DMS114 treated with DMSO at 0.1 percent for 48 hours (cell line): ENCODE results near the gene RBM47.
"Not testable (repeated sequence)": the region's sequence is repeated elsewhere in the genome, so short reads cannot be mapped to it uniquely, and the experiment has no call there.

Experiments used
- DNase-seq: peaks from one replicate; lab custom pipeline; 2025; ENCODE audit not compliant: unreplicated experiment; lab: John Stamatoyannopoulos, UW

Gene RBM47

GRCh38 chr4:40629401-40630334, at the start of gene RBM47:
Gene RBM47, minus strand, starts transcription at chr4:40629864. Its CDS starts 190,971 bp downstream, at chr4:40438893.
- no peak for DNase-seq

DNA sequence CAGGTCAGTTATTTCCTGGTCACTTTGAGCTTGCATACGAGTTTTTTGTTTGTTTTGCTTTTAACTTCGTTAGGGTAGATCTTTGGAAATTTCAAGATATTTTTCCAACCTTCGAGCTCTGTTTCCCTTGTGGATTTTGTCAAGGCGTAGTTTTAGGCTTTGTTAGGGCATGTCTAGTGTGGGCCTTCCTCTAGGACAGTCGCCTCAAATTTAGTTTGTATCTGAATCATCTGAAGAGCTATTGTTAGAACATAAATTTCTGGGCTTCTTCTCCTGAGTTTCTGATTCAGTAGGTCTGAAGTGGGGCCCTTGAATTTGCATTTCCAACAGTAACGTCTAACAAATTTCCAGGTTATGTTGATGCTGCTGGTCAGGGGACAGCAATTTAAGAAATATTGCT, 48.8 kb upstream of the RBM47 start:
- no peak for DNase-seq

- no peak for DNase-seq
These were observed 45.5 kb upstream of the RBM47 start for GRCh38 chr4:40675166-40675565.

GRCh38 chr4:40672528-40673522, 43.2 kb upstream of the RBM47 start:
- no peak for DNase-seq

DNA sequence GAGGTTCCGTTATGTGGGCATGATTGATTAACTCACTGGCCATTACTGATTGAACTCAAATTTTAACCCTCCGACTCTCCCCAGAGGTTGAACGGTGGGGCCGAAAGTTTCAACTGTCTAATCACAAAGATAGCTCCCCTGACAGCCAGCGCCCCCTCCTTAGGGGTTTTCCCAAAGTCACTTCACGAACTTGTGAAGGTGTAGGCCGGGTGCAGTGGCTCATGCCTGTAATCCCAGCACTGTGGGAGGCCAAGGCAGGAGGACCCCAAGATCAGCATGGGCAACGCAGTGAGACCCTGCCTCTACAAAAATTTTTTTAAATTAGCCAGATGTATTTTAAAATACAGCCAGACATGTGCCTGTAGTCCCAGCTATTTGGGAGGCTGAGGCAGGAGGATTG, 39.8 kb upstream of the RBM47 start:
- no peak for DNase-seq

- no peak for DNase-seq
These were observed 36.2 kb upstream of the RBM47 start for GRCh38 chr4:40665842-40666241.

DNA sequence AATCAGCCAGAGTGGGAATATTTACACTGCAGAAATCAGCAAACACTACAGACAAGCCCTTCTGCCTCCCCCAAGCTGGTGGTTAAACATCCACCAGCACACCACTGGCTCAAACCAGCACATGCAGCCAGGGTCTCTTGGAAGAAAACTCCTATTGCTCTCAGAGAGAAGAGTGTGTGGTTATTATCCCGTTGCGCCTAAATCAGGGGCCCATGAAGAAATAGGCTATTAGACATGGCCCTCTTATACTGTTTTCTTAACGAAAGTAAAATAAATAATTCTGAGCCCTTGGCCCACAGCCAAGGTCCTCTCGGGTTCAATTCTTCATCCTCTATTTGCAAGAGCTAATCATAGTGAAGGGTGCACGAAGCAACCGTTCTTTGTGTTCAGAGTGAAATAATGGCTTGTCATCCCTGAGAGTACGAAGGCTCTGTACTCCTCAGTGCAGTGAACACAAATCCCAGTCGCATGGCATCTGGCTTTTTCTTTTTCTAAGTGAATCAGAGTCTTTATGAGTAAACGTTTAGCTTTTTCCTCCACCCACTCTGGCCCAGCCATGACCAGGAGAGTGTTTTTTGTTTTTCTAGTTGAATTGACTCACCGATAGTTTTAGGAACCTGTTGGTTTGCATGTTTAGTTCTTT, 33.4 kb upstream of the RBM47 start:
- no peak for DNase-seq

- DNase-seq, result no peak
These were observed 32.1 kb upstream of the RBM47 start for GRCh38 chr4:40661803-40662202.

DNA sequence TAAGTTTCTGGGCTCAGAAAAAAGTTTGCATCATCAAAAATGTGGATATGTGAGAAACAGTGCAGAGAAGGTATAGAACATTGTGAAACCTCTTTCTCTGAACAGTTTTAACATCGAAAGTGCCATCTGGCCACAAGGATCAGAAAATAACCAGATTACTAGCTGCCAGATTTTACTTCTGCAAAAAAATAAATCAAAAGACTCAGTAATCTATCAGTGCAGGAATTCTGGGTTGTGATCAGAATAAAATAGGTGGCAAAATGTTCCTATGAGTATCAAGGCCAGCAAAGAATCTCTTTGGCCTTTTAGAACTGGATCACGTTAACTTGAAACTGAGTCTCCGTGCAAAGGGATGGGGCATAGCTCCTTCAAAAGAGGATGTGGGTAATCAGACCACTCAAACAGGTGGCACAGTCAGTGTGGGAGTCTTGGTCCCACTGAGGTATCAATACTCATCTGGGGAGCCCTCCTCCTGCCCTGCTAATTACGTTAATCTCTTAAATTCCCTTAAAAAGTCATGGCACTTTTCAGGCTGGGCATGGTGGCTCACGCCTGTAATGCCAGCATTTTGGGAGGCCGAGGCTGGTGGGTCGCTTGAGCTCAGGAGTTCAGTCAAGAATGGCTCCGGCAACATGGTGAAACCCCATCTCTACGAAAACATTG, 26.7 kb upstream of the RBM47 start:
- no peak for DNase-seq

GRCh38 chr4:40651280-40651679, 21.6 kb upstream of the RBM47 start:
- no peak for DNase-seq

DNA sequence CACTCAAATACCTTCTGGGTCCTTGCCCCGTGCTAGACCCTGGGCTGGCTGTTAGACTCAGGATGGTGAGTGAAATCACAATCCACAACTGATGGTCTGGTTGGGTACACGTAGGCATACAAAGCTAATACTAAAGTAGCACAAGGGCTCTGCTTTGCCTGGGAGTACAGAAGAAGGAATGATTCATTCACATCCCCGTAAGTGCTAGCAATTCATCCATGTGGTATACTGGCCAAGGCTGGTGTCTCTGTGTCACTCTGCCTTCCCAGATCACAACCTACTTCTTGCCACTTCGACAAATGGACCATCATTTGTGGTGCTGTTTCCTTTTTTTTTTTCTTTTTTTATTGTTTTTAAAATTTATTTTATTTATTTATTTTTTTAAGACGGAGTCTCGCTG, 19.7 kb upstream of the RBM47 start:
- DNase-seq, result no peak

GRCh38 chr4:40648742-40649281, 19.1 kb upstream of the RBM47 start:
- DNase-seq, result no peak

- no peak for DNase-seq
These were observed 18.5 kb upstream of the RBM47 start for GRCh38 chr4:40648131-40648530.

DNA sequence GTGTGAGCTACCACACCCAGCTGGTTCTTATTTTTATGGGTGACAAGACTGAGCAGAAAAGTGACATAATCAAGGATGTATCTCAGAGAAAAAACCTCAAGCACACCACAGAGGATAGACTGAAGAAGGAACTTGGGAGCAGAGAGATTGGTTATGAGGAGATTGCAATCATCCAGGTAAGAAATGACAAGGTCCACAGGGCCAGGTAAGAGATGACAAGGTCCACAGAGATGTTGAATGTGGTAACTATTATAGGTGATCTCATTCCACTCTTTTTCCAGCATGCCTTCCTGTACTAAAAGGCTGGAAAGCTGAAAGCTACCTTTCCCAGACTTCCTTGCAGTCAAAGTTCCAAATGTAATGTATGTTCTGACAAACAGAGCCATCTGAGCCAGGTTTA, 15.9 kb upstream of the RBM47 start:
- DNase-seq, result no peak

DNA sequence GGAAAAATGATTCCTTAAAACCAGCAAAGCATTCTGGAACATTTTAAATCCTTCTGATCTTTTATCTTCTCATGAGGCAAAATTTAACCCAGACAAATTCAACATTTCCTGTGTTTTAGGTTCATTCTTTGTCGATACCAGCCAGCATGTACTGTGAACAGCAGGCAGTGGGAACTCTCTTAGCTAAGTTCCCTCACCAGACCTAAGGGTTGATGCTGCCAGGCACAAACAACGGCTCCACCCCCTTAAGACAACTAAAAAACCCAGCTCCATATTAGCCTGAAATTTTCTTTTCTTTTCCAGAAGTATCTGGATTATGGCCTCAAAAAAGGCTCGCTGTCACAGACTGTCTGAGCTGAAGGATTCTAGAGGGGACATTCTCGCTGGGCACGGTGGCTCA, 2.4 kb upstream of the RBM47 start:
- DNase-seq, result no peak

GRCh38 chr4:40630335-40631021, 814 bp upstream of the RBM47 start:
- no peak for DNase-seq

DNA sequence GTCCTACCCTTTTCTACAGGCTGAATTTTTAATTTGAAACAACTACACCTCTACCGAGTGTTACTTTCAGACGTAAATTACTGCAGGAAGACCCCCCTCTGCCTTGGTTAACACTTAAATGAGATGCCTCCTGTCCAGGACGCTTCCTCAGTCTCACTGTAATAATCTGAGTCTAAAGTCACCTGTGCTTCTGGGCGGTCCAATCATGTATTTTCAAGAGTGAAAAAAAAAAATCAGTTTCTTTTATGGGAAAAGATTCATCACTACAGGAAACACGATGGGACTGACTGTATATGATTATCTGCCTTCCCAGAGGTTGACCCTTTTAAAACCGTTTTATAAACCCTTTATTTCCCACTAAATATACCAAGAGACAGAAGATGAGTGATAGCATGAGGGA, 776 bp downstream of the RBM47 start:
- no peak for DNase-seq

DNA sequence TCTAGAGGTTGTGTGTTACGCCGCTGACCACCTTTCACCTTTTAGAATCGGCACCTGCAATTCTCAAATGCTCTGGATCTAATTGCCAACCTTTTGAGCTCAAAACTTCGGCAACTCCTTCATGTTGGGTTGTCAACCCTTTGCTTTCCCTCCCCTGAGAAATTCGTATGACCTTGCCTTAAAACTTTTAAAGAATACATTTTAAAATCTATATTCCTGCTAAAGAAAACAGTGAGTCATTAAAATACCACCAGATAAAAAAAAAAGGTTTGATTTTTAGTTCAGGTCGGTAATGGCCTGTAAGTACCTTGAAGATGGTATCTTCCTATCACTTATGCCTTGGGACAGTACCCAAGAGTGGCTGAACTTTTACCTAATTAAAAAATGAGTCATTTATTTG, 1.3 kb downstream of the RBM47 start:
- not testable (repeated sequence) for DNase-seq

- DNase-seq, result no peak
These were observed 2.1 kb downstream of the RBM47 start for GRCh38 chr4:40627540-40627939.
